NCI-H1930 (cell line): ENCODE measurements around the gene LIPE.
A peak's percentile ranks its signal among the peaks of the same experiment; 100 is the strongest.
"Not testable (repeated sequence)": the region's sequence is repeated elsewhere in the genome, so short reads cannot be mapped to it uniquely, and the experiment has no call there.

Source experiments
- DNase-seq, 2 experiments: peaks; one replicate each; lab custom pipeline; 2025; lab: John Stamatoyannopoulos, UW

Gene LIPE

DNA sequence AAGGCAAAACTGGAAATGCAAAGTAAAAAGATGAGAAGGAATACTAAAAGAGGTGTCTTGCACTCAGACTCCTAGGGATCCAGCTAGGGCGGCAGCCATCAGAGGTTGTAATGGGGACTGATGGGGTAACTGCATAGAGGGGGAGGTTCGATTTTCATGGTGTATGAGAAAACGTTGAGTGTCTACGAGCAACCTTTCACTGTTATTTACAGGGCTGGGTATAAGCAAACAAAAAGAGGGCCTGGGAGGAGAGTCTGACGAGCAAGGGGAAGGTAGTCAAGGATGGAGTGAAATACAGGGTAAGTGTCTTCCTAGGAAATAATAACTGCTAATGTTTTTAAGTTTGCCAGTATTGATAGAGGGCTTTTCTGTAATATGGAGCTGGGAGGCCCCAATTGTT lies 21.1 kb upstream of the LIPE start:
- DNase-seq: not testable (repeated sequence)

- no peak for DNase-seq
These were observed 18.8 kb upstream of the LIPE start for GRCh38 chr19:42445948-42446347.

GRCh38 chr19:42443944-42444398 lies 16.8 kb upstream of the LIPE start:
- no peak for DNase-seq

GRCh38 chr19:42442833-42443232 lies 15.6 kb upstream of the LIPE start, which contains the start of gene CXCL17:
TSS of gene CXCL17 (minus strand) at chr19:42442946. CDS start at chr19:42442832, 114 bp downstream.
- DNase-seq: no peak

DNA sequence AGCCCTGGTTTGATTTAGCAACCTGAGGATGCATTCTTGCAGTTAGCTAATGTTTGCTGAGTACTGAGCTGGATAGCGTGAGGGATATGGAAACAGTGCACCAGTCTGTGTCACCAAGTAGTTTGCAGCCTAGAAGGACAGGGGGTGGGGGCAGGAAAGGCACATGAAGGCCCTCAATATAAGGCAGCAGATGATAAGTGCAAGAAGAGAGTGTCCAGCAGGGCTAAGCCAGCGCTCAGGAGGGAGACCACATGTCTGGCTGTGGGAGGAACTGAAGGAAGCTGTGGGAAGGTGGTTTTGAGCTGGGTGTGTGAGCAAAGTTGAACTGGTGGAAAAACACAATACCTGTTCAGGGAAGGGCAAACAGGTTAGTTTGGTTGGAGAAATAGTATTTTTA lies 13.9 kb upstream of the LIPE start:
- DNase-seq: no peak

GRCh38 chr19:42440357-42441048 lies 13.3 kb upstream of the LIPE start:
- DNase-seq: peak; percentile 60 to 84

GRCh38 chr19:42436006-42436405 lies 8.8 kb upstream of the LIPE start:
- no peak for DNase-seq

DNA sequence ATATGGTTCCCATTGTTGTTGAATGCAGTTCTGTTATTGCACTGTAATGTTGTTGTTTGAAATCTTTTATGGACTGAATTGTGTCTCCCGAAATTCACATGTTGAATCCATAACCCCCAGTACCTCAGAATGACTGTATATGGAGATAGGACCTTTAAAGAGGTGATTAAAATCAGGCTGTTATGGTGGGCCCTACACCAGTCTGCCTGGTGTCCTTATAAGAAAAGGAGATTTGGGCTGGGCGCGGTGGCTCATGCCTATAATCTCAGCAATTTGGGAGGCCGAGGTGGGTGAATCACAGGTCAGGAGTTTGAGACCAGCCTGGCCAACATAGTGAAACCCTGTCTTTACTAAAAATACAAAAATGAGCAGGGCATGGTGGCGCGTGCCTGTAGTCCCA lies 8.1 kb upstream of the LIPE start:
- DNase-seq: no peak

- peak; percentile 77 to 83 for DNase-seq
These were observed 6.5 kb upstream of the LIPE start for GRCh38 chr19:42433503-42434260.

DNA sequence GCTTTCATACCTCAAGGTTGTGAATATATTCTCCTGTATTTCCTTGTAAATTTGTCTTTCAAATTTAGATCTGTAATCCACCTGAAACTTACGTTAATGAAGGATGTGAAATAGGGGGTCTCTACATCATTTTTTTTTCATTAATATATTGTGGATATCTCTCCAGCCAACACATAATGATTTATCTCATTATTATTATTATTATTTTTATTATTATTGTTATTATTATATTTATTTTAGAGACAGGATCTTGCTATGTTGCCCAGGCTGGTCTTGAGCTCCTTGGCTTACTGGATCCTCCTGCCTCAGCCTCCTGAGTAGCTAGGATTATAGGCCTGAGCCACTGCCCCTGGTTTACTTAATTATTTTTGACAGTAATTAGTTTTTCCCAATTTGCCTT lies 4.3 kb upstream of the LIPE start:
- DNase-seq: no peak

- DNase-seq: no peak
These were observed 1.5 kb upstream of the LIPE start for GRCh38 chr19:42428676-42429075.

GRCh38 chr19:42426643-42427042 lies 545 bp downstream of the LIPE start:
- no peak for DNase-seq

DNA sequence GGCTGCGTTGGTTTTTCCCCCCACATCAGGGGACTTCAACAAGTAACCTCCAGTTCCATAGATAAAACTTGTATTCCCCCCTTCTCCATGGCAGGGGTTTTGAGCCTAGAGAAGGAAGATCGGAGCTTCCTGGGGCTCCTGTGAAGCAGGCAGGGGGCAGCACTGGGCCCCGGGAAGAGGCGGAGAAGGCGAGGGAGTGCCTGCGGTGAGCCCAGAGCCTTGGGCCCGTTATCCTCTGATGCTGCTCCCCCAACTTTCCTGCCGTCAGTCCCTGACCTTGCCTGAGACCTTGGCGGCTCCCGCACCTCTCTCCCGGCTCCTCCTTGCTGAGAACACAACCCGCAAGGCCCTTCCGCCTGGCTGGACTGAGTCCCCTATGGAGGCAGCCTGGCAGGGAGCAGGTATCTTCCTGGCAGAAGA lies 2.5 kb downstream of the LIPE start:
- DNase-seq: no peak

GRCh38 chr19:42424345-42424707 lies 2.9 kb downstream of the LIPE start:
- DNase-seq: no peak

GRCh38 chr19:42423462-42424344 lies 3.5 kb downstream of the LIPE start:
- peak; percentile 82 to 84 for DNase-seq

GRCh38 chr19:42422901-42423461 lies 4.2 kb downstream of the LIPE start:
- peak in 1 of 2 experiments; percentile 51 for DNase-seq

DNA sequence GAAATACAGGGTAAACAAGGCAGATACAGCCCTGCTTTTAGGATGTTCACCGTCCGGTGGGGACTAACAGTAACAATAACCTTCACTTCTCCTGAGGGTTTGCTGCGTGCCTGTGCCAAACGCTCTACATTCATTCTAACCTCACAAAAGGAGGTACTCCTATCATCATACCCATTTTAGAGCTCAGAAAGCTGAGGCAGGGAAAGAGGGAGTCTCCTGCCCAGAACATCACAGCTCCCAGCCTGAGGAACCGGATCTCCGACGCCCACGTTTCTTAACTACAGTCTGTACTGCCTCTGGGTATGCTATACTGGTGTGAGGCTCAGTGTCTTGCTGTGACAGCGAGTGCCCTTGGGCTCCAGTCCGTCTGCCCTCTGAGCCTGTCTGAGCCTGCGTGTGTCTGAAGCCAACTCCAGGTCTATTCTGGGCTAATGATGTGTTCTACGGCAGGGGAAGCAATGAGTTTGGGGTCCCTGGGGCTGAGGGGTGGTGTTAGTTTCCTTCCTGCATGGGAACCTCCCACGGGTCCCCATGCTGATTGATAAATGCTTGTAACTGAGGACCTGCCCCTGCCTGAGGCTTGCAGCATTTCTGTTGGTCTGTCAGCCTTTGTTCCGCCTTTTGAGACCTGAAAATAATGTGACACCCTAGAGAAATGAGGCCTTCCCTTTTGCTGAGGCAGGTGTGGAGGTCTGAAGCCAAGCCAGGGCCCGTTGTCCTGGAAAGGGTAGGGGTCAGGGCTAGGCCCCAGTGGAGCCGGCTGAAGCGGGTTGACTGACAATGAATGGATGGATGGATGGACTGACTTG lies 4.9 kb downstream of the LIPE start:
- no peak for DNase-seq

- no peak for DNase-seq
These were observed 5.6 kb downstream of the LIPE start for GRCh38 chr19:42421591-42422031.

DNA sequence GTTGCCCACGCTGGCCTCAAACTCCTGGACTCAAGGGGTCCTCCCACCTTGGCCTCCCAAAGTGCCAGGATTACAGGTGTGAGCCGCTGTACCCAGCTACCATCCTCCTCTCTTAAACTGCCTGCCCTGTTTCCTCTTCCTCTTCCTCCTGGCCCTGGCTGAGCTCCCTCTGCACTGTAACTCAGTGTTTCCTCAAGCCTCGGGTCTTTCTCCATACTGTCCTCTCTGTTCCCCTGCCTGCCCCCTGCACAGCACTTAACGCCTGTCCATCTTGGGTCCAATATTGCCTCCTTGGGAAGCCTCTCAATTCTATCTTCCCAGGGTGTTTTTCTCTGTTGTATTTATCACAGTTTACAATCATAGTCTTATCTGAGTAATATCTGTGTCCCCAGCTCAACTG lies 6.1 kb downstream of the LIPE start:
- no peak for DNase-seq

GRCh38 chr19:42420055-42420544 lies 7.1 kb downstream of the LIPE start:
- DNase-seq: peak in 1 of 2 experiments; percentile 27

GRCh38 chr19:42419309-42419708 lies 7.9 kb downstream of the LIPE start:
- no peak for DNase-seq
